GM23338 (cell line): ENCODE measurements around the gene HAT1. TPM values are rescaled to one million over a fixed set of nuclear protein-coding genes. Genes with fewer than 3 reads are reported as not detected.

ENCODE experiments used
- ATAC-seq: fragments of 200-7000 bp; cut with Tn5 transposase; 3 replicates; pipeline ENCODE4 v1.9.1; 2020
- DNase-seq: peaks from one replicate; pipeline ENCODE4 v3.0.0-alpha.2; 2015; ENCODE audit warnings: low spot score
- H2AFZ ChIP-seq: fragments of 200-600 bp; sonication (generic); 2 replicates; pipeline ENCODE4 v1.8.0; 2016; ENCODE audit warnings: antibody characterized with exemption, mild to moderate bottlenecking, moderate library complexity
- H3F3A ChIP-seq: fragments of 200-600 bp; sonication (generic); replicated peaks from 2 replicates; pipeline ENCODE4 v1.8.0; 2017; ENCODE audit warnings: antibody characterized with exemption, mixed run types, low read depth
- H3K27ac ChIP-seq: fragments of 200-600 bp; sonication (generic); 2 replicates; pipeline ENCODE4 v1.6.1; 2016; ENCODE audit warnings: low read depth
- H3K27me3 ChIP-seq: fragments of 200-600 bp; sonication (generic); 2 replicates; pipeline ENCODE4 v1.8.0; 2016; ENCODE audit warnings: mild to moderate bottlenecking, mixed run types, moderate library complexity; ENCODE audit not compliant: insufficient read depth
- H3K36me3 ChIP-seq: fragments of 200-600 bp; sonication (generic); 2 replicates; pipeline ENCODE4 v1.8.0; 2016; ENCODE audit warnings: mild to moderate bottlenecking; ENCODE audit not compliant: insufficient read depth
- H3K4me1 ChIP-seq: fragments of 200-600 bp; sonication (generic); 2 replicates; pipeline ENCODE4 v1.8.0; 2016; ENCODE audit warnings: mild to moderate bottlenecking, moderate library complexity; ENCODE audit not compliant: insufficient read depth
- H3K4me2 ChIP-seq: fragments of 200-600 bp; sonication (generic); 2 replicates; pipeline ENCODE4 v1.7.1; 2017; ENCODE audit warnings: mixed run types
- H3K4me3 ChIP-seq: fragments of 200-600 bp; sonication (generic); 2 replicates; pipeline ENCODE4 v1.6.1; 2016; ENCODE audit warnings: mixed run types
- H3K79me2 ChIP-seq: fragments of 200-600 bp; sonication (generic); replicated peaks from 2 replicates; pipeline ENCODE4 v1.8.0; 2017; ENCODE audit warnings: mild to moderate bottlenecking; ENCODE audit not compliant: insufficient read depth
- H3K9me2 ChIP-seq: fragments of 200-600 bp; sonication (generic); 2 replicates; pipeline ENCODE4 v1.8.0; 2017; ENCODE audit not compliant: insufficient read depth
- H4K20me1 ChIP-seq: fragments of 200-600 bp; sonication (generic); replicated peaks from 2 replicates; pipeline ENCODE4 v1.8.0; 2017; ENCODE audit warnings: mild to moderate bottlenecking; ENCODE audit not compliant: insufficient read depth
- H3K27ac Mint-ChIP-seq: 2 replicates; pipeline ENCODE4 v1.8.0; 2020; ENCODE audit warnings: inconsistent platforms, mild to moderate bottlenecking, moderate library complexity, mixed read lengths
- H3K27me3 Mint-ChIP-seq: 3 replicates; pipeline ENCODE4 v1.8.0; 2022; ENCODE audit warnings: low read depth, mild to moderate bottlenecking, moderate library complexity, mixed read lengths, inconsistent platforms; ENCODE audit not compliant: insufficient read depth, poor library complexity
- H3K36me3 Mint-ChIP-seq: 3 replicates; pipeline ENCODE4 v1.8.0; 2021; ENCODE audit warnings: low read depth, mild to moderate bottlenecking, inconsistent platforms, moderate library complexity, mixed read lengths
- H3K4me1 Mint-ChIP-seq: 3 replicates; pipeline ENCODE4 v1.8.0; 2020; ENCODE audit warnings: mild to moderate bottlenecking, inconsistent platforms, mixed read lengths
- H3K4me3 Mint-ChIP-seq: 3 replicates; pipeline ENCODE4 v1.8.0; 2021; ENCODE audit warnings: moderate library complexity, mild to moderate bottlenecking, inconsistent platforms, mixed read lengths
- H3K9me3 Mint-ChIP-seq: 3 replicates; pipeline ENCODE4 v1.8.0; 2020; ENCODE audit warnings: moderate library complexity, mild to moderate bottlenecking, inconsistent platforms, mixed read lengths
- CTCF ChIP-seq, 2 experiments: fragments of 200-600 bp in 1 of 2; sonication (generic) in 1 of 2; conservative IDR thresholded peaks; 2 replicates each; pipeline versions ENCODE4 v1.5.1 to v1.6.1; 2016 to 2017; ENCODE audit warnings: antibody characterized with exemption in 2 of 2, low read depth in 2 of 2, mild to moderate bottlenecking in 2 of 2, moderate library complexity in 1 of 2
- ETS1 ChIP-seq: IDR thresholded peaks from 2 replicates; pipeline ENCODE4 v1.6.1; 2016; ENCODE audit warnings: antibody characterized with exemption
- JUNB ChIP-seq: IDR thresholded peaks from one replicate; pipeline ENCODE4 v1.6.1; 2016; ENCODE audit warnings: antibody characterized with exemption; ENCODE audit not compliant: unreplicated experiment
- NANOG ChIP-seq: IDR thresholded peaks from 2 replicates; pipeline ENCODE4 v1.6.1; 2016; ENCODE audit warnings: antibody characterized with exemption, borderline replicate concordance
- POLR2AphosphoS5 ChIP-seq: IDR thresholded peaks from 2 replicates; pipeline ENCODE4 v1.6.1; 2016; ENCODE audit warnings: antibody characterized with exemption, low read depth
- REST ChIP-seq: IDR thresholded peaks from one replicate; pipeline ENCODE4 v1.6.1; 2018; ENCODE audit warnings: antibody characterized with exemption; ENCODE audit not compliant: unreplicated experiment
- STAT1 ChIP-seq: IDR thresholded peaks from one replicate; pipeline ENCODE4 v1.6.1; 2016; ENCODE audit warnings: antibody characterized with exemption; ENCODE audit not compliant: unreplicated experiment
- ZNF114 ChIP-seq: fragments of 250-450 bp; sonication (Bioruptor Pico); IDR thresholded peaks from 2 replicates; pipeline ENCODE4 v1.5.0; 2020; ENCODE audit warnings: mild to moderate bottlenecking, moderate library complexity
- polyA plus RNA-seq: library from polyadenylated mRNA; unstranded; fragments of >200 nt; fragmentation: Nextera tagmentation; extraction: Ambion mirVana; gene quantifications from 2 replicates; pipeline ENCODE4 v1.2.1, GENCODE V29; 2016
- total RNA-seq: library from RNA; depleted of rRNA; stranded (reverse); fragments of >200 nt; shearing (Covaris generic); gene quantifications from 2 replicates; pipeline ENCODE4 v1.2.3, GENCODE V29; 2014

Gene HAT1
- total and polyA plus RNA-seq, 2 experiments from 2014 or later, result 67.2 to 67.5 TPM

- H4K20me1 ChIP-seq, result 0 out of 2 replicates have a peak, but pooled peaks cover 3% of the 10 kb centered on the region
- H3K27ac Mint-ChIP-seq, result no peak overlapping the region
- H3K9me2 ChIP-seq, result no peaks in the 10 kb centered on the region
- H3K4me3 ChIP-seq, result no peak overlapping the region
- ATAC-seq (no peak), DNase-seq (no peak)
- H3K27me3 ChIP-seq, result no peaks in the 10 kb centered on the region
- no peak overlapping the region for H3K4me3 Mint-ChIP-seq
- H3K4me2 ChIP-seq, result no peak overlapping the region
- H3K4me1 Mint-ChIP-seq, result peaks cover 13% of the 10 kb centered on the region
- no peaks in the 10 kb centered on the region for H3K79me2 ChIP-seq
- no peaks in the 10 kb centered on the region for H3K36me3 ChIP-seq
- no peak overlapping the region for H3K27ac ChIP-seq
- TF ChIP-seq REST (no peak), JUNB (no peak), POLR2AphosphoS5 (no peak), STAT1 (no peak)
- H3K9me3 Mint-ChIP-seq, result no peaks in the 10 kb centered on the region
- peaks cover 6% of the 10 kb centered on the region; the same call in 1 of the 3 replicates for H3K36me3 Mint-ChIP-seq
- H3F3A ChIP-seq, result no peaks in the 10 kb centered on the region
- peaks cover 7% of the 10 kb centered on the region for H3K27me3 Mint-ChIP-seq
- H2AFZ ChIP-seq, result no peak overlapping the region
- peaks cover 4% of the 10 kb centered on the region; the same call in 1 of the 2 replicates for H3K4me1 ChIP-seq
Observed at GRCh38 chr2:171889808-171890207, 32.5 kb upstream of the HAT1 start.

GRCh38 chr2:171893196-171893823, 29.0 kb upstream of the HAT1 start:
- Histone ChIP-seq H3K36me3 (no peaks in the 10 kb centered on the region; the same call in 1 of the 2 replicates), H3K79me2 (no peaks in the 10 kb centered on the region), H3F3A (no peaks in the 10 kb centered on the region), H3K4me2 (peak overlapping the region; percentile 80), H3K4me1 (peaks cover 4% of the 10 kb centered on the region; the same call in 1 of the 2 replicates), H2AFZ (peak overlapping the region; percentile 98), H3K27me3 (no peaks in the 10 kb centered on the region), H3K4me3 (peak overlapping the region; percentile 97), H3K27ac (no peak overlapping the region), H3K9me2 (no peaks in the 10 kb centered on the region), H4K20me1 (no peaks in the 10 kb centered on the region)
- H3K36me3 Mint-ChIP-seq, result peaks cover 7% of the 10 kb centered on the region; the same call in 1 of the 3 replicates
- peak overlapping the region; percentile 91 for H3K4me3 Mint-ChIP-seq
- peaks cover 9% of the 10 kb centered on the region for H3K9me3 Mint-ChIP-seq
- no peak for DNase-seq
- peaks cover 15% of the 10 kb centered on the region for H3K4me1 Mint-ChIP-seq
- H3K27me3 Mint-ChIP-seq, result peaks cover 7% of the 10 kb centered on the region
- peak overlapping the region; percentile 73 for H3K27ac Mint-ChIP-seq
- ATAC-seq, result no peak
- TF ChIP-seq ZNF114 (CRISPR knock-in tag) (no peak), CTCF (conservative IDR thresholded peaks at IDR 0.05; ENCODE audit: low read depth in 2 of 2) (no peak), ETS1 (no peak), POLR2AphosphoS5 (no peak), NANOG (no peak), JUNB (no peak)
